Left kidney (tissue), 2 donors: ENCODE results near the gene TRIM62. TPM values are rescaled to one million over a fixed set of nuclear protein-coding genes. Genes with fewer than 3 reads are reported as not detected.

ENCODE experiments used
- DNase-seq: peaks from one replicate; pipeline ENCODE4 v3.0.0-alpha.2; 2013
- polyA plus RNA-seq: library from polyadenylated mRNA; unstranded; fragments of 120-200 nt; gene quantifications from one replicate; pipeline ENCODE4 v1.2.1, GENCODE V29; 2013; ENCODE audit not compliant: insufficient read length

The TRIM62 gene
- polyA plus RNA-seq, 1 donor, result 7.5 TPM

- DNase-seq, result peak; percentile 73
Observed at GRCh38 chr1:33161061-33161681, 20.7 kb downstream of the TRIM62 start.

GRCh38 chr1:33159577-33159976 is 22.3 kb downstream of the TRIM62 start:
- no peak for DNase-seq

- no peak for DNase-seq
Observed at GRCh38 chr1:33158366-33158765, 23.5 kb downstream of the TRIM62 start.

GRCh38 chr1:33157131-33157530 is 24.7 kb downstream of the TRIM62 start:
- no peak for DNase-seq

- no peak for DNase-seq
Observed at GRCh38 chr1:33155877-33156538, 25.8 kb downstream of the TRIM62 start.

- no peak for DNase-seq
Observed at GRCh38 chr1:33153650-33154049, 28.2 kb downstream of the TRIM62 start.

- DNase-seq, result no peak
Observed at GRCh38 chr1:33152685-33153432, 29.0 kb downstream of the TRIM62 start.

GRCh38 chr1:33151116-33151515 is 30.7 kb downstream of the TRIM62 start:
- no peak for DNase-seq

- no peak for DNase-seq
Observed at GRCh38 chr1:33150522-33150921, 31.3 kb downstream of the TRIM62 start.

GRCh38 chr1:33149453-33150190 is 32.2 kb downstream of the TRIM62 start:
- DNase-seq, result no peak

- no peak for DNase-seq
Observed at GRCh38 chr1:33148615-33149014, 33.2 kb downstream of the TRIM62 start.

- DNase-seq, result no peak
Observed at GRCh38 chr1:33147997-33148314, 33.9 kb downstream of the TRIM62 start.

GRCh38 chr1:33147275-33147996 is 34.4 kb downstream of the TRIM62 start:
- no peak for DNase-seq

- no peak for DNase-seq
Observed at GRCh38 chr1:33146003-33146402, 35.8 kb downstream of the TRIM62 start.

GRCh38 chr1:33143698-33144097 is 38.1 kb downstream of the TRIM62 start:
- DNase-seq, result no peak

- DNase-seq, result no peak
Observed at GRCh38 chr1:33143176-33143575, 38.7 kb downstream of the TRIM62 start.

GRCh38 chr1:33142483-33143064 is 39.3 kb downstream of the TRIM62 start:
- DNase-seq, result no peak

GRCh38 chr1:33141781-33142180 is 40.1 kb downstream of the TRIM62 start:
- DNase-seq, result no peak

GRCh38 chr1:33141216-33141615 is 40.6 kb downstream of the TRIM62 start:
- no peak for DNase-seq

- no peak for DNase-seq
Observed at GRCh38 chr1:33140153-33141149, 41.4 kb downstream of the TRIM62 start.
